GM19438 (cell line): ENCODE measurements around the gene SEH1L.
"Not testable (repeated sequence)": the region's sequence is repeated elsewhere in the genome, so short reads cannot be mapped to it uniquely, and the experiment has no call there.

Experiments
- ATAC-seq: cut with Tn5 transposase; IDR thresholded peaks from one replicate; pipeline ENCODE4 v1.9.1; 2021; ENCODE audit warnings: low read depth; ENCODE audit not compliant: unreplicated experiment

The SEH1L gene

GRCh38 chr18:12993439-12993838 lies 45.6 kb downstream of the SEH1L start:
- ATAC-seq = no peak

DNA sequence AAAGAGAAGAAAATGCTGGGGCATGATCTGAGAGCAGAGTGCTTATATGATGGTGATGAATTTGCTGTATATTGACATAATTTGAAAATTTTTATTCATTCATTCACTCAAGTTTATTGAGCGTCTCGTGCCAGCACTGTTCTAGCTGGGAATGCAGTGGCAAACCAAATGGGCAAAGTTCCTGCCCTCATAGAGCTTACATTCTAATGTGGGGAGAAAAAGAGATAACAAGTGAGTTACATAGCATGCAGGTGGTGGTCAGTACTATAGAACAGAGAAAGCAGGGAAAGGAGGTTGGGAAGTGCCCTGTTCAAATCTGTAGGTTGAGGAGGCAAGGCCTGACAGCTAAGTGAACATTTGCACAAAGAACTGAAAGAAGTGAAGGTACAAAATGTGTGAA lies 47.6 kb downstream of the SEH1L start:
- no peak for ATAC-seq

DNA sequence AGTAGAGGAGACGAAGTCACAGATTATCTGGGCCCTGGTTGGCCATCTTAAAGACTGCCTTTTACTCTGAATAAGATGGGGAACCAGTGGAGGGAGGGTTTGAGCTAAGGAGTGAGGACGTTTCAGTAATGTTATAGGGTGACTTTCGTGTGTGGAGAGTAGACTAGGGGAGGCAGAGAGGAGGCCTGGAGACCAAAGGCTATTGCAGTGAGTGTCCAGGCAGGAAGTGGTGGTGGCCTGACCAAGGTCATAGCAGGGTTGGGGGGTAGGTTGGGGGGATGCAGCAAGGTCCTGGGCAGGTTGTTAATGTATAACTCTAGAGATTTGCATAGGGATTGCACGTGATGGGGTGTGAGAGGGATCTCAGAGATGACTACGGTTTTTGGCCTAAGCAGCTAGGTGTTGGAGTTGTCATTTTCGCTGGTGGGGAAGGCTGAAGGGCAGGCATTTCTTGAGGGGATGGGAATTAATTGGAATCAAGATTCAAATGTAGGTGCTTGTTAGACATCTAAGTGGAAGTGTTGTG lies 48.2 kb downstream of the SEH1L start:
- ATAC-seq = no peak

DNA sequence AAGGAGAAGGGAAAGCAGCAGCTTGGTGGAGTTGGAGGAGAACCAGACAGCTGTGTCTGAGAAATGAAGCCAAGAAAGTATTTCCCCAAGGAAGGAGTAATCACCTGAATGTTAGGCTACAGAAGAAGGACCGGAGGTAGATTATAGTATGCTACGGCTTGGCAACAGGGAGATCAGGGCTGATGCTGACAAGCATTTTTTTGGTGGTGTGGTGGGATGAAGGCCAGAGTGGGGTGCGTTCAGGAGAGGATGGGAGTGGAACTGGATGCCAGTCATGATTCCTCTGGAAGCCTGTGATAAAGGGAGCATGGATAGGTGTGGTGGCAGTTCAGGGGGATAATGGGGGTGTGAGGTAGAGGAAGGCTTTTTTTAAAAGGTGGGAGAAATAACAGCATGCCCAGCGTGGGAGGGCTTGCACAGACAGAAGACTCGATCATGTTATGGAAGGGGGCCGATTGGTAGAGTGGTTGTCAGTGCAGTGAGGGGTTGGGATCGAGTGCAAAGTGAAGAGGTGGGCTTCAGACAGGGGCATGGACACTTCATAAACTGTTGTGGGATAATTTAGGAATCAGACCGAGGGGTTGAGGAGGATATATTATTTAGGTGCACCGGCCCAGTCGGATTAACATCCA lies 49.0 kb downstream of the SEH1L start:
- no peak for ATAC-seq

GRCh38 chr18:12997330-12997729 lies 49.5 kb downstream of the SEH1L start:
- not testable (repeated sequence) for ATAC-seq

- ATAC-seq = no peak
Measured at GRCh38 chr18:12998332-12999060, 50.7 kb downstream of the SEH1L start.

DNA sequence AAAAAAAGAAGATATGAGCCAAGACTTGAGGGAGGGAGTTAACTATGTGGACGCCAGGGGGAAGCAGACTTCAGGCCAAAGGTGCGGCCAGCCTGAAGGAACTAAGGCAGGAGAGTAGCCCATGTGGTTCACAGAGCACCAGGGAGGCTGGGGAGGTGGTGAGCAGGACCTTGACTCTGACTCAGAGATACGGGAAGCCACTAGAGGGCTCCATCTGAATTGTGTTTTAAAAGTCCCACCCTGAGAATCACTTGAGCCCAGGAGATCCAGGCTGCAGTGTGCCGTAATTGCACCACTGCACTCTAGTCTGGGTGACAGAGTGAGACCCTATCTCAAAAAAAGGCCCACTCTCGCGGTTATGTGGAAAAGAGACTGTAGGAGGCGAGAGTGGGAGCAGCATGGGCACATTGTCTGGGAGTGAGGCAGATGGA lies 55.7 kb downstream of the SEH1L start:
- ATAC-seq = no peak

DNA sequence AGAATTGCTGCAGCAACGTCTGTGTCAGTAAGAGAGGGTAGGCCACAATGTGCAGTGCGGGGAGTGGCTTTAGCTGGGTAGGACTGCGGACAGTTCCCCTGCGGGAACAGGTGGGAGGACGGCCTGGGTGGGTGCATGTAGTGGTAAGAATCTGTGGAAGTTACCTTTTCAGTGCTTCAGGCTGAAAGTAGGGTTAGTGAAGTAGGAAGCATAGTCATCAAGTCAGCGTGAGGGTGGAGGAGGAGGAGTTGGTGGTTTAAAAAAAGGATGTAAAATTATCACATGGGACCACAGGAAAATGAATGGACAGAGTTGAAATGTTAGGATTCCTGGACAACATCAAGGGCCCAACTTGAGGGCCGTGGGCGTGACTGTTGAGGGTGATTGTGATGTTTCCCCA lies 56.6 kb downstream of the SEH1L start:
- ATAC-seq = no peak

DNA sequence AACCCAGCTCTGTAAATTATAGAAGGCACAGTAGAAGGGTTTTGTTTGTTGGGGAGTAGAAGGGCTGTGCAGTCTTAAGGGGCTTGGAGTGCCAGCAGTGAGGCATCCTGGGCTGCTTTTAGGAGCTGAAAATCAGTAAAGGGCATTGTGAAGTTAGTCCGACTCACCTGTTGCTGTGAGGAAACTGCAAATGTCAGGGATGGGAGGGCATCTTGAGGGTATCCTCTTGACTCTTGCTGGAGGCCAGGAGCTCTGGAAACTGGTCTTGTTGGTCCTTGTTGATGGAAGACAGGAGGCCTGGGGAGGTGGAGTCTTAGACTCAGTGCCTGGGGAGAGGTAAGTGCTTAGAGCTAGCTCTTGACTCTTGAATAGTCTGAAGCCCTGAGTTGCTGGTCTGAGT lies 57.5 kb downstream of the SEH1L start:
- no peak for ATAC-seq

DNA sequence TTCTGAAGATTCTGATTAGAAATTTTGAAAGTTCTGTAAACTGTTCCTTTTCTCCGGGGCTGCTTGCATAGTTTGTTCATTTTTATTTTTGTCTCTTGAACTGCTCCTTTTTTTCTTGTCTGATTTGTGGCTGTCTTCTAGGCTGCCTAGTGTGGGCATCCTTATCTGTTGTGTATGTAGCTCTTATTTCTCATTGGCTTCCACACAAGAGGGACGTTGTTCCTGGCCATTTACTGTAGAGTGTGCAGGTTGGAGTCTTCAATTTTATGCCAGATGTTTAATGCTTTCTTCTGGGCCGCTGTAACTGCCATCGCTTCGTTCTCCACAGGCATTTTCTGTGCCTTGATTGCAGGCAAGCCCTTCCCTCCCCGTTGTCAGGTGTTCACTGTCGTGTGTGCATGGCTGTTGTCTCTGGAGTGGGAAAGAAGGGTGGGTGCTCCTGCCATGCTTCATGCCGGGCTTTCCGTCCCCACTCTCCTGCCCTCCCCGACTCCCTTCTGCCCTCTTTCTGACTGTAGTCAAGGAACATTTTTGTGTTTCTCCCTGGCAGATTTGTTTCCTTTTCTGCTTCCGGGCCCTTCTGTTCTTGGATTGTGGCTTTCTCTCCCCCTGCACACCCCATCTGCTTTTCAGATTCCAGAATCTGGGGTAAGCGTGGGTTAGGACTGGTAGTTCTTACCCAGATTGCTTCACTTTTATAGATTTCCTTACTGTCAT lies 58.9 kb downstream of the SEH1L start:
- ATAC-seq = no peak

- ATAC-seq = no peak
Measured at GRCh38 chr18:13007248-13007560, 59.4 kb downstream of the SEH1L start.

DNA sequence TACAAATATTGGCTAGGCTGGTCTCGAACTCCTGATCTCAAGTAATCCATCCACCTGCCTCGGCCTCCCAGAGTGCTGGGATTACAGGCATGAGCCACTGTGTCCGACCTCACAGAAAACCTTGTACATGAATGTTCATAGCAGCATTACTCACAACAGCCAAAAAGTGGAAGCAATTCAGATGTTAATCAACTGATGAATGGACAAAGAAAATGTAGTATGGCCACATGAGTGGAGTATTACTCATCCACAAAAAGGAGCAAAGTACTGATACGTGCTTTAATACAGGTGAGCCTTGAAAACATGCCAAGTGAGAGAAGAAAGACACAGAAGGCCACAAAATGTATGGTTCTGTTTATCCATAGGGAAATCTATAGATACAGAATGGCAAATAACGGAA lies 63.9 kb downstream of the SEH1L start:
- no peak for ATAC-seq

DNA sequence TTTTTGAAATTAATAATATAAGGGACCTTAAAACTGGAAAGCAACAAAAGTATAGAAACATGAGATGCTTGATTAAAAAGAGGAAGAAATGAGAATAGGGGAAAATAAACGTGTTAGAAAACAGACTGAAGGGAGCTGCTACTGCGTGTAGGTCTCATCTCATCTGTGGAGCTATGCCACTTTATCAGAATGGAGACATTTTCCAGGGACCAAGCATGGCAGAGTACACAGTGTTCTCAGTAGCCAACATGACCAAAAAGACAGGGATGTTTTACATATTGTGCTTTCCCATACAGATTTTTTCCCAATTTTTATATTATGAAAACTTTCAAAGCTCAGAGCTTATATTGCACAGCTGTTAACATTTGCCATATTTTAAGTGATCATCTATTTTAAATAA lies 66.4 kb downstream of the SEH1L start:
- no peak for ATAC-seq

DNA sequence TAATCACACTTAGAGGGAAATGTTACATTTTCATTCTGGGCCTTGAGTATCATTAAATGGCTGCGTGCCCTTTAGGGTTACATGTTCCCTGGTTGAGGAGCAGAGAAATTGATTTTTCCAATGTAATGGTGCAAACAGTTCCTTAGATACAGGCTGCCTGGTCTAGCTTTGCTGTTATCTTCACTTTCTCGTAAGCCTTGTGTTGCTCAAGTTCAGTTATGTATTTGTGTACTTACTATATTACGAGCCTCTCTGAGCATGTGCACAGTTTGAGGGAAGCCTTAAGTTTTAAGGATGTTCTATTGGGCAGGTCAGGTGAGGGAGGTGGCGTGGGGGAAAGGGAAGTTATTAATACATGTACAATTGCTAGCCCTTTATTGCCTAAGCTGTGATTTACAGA lies 67.0 kb downstream of the SEH1L start:
- no peak for ATAC-seq

GRCh38 chr18:13017247-13017875 lies 69.5 kb downstream of the SEH1L start:
- no peak for ATAC-seq

DNA sequence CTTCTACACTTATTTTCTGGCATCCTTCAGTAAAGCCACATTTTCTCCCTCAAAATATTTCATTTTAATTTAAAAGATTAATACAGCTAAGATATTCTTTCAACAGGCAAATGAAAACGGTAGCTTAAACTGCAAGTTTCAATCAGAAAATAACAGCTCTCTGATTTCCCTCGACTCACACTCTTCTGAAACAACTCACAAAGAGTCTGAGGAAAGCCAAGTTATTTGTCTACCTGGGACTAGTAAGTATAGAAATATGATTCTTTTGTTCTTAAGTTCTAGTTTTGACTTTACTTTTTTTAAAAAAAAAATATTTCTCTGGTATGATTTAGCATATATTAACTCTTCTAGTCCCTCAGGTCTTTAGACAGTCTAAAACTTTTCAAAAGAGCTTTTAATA lies 70.6 kb downstream of the SEH1L start:
- ATAC-seq = no peak

GRCh38 chr18:13019301-13019700 lies 71.5 kb downstream of the SEH1L start:
- no peak for ATAC-seq

GRCh38 chr18:13022644-13023043 lies 74.8 kb downstream of the SEH1L start:
- ATAC-seq = no peak

DNA sequence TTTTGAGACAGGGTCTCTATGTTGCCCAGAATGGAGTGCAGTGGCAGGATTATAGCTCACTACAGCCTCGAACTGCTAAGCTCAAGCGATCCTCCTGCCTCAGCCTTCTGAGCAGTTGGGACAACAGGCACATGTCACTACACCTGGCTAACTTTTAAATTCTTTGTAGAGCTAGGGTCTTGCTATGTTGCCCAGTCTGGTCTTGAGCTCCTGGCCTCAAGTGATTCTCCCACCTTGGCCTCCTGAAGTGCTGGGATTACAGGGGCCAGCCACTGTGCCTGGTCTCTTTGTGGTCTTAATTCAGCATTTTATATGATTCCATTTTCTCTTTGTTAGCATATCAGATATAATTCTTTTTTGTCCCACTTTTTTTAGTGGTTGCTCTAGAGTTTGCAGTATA lies 77.4 kb downstream of the SEH1L start:
- ATAC-seq = no peak

DNA sequence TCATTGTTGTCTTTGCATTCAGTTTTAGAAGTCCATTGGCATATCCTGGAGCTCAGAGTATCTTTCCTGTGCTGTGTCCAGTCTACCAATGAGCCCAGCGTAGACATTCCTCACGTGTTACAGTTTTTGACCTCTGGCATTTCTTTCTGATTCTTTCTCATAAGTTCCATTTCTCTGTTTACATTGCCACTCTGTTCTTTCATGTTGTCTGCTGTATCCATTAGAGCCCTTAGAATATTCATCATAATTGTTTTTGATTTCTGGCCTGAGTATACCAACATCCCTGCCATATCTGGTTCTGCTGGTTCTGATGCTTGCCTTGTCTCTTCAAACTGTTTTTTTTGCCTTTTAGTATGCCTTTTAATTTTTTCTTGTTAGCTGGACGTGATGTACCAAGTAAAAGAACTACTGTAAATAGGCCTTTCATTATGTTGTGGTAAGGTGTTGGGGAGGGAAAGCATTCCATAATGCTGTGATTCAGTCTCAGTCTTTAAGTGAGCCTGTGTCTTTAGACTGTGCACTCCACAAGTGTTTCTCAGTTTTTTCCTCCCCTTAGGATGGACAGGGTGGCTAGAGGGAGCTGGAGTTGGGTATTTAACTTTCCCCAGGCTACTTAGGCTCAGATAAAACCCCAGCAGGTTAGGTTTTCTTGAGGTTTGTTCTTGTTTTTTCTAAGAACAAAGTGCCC lies 78.9 kb downstream of the SEH1L start:
- ATAC-seq = no peak

- no peak for ATAC-seq
Measured at GRCh38 chr18:13028869-13029268, 81.1 kb downstream of the SEH1L start.
